ENCODE data around the gene MAOA. TPM values are rescaled to one million over a fixed set of nuclear protein-coding genes. Genes with fewer than 3 reads are reported as not detected.

Gene MAOA
- total and polyA plus RNA-seq, 9 of the 15 experiments (the other 6 are each of a cell fraction or from before 2014, with no cell fraction given): 0.68 to 2.7 (median 1.9) TPM

DNA sequence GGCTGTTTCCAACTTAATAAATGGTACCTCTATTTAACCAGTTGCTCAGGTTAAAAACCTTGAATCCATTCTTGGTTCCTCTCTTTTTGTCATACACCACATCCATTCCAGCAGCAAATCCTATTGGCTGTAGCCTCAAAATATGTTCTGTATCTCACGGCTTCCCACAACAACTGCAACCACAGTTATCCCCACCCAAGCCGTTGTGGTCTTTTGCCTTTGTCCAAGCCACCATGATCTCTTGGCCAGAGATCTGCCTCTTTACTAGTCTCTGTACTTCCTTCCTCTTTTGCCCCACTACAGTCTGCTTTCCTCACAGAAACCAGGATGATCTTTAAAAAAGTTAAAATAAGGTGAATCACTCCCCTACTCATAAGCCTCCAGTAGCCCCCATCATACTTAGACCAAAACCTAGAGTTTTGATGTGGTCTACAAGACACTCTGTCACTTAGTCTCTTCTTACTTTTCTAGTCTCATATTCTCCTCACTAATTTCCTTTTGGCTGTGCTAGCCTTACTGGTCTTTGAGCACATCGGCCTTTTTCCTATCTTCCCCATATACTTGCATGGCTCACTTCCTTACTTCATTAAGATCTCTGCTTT is 10.3 kb downstream of the MAOA start:
- no peak overlapping the region for H3K27ac ChIP-seq (ENCODE audit: extremely low read depth, low read depth, low read length)
- POLR2A ChIA-PET: no interaction called here
- in situ Hi-C loops (cut with MboI): no loop called here
- no peak for TF ChIP-seq YBX1 (IDR thresholded peaks at IDR 0.05)
- no peak for TF ChIP-seq USF2 (CRISPR knock-in tag; IDR thresholded peaks at IDR 0.05)
- no peak for TF ChIP-seq HBP1 (CRISPR knock-in tag; IDR thresholded peaks at IDR 0.05)
- TF ChIP-seq GTF2E2 (tag; IDR thresholded peaks at IDR 0.05): no peak
- no peak for TF ChIP-seq ZNF146 (CRISPR knock-in tag; IDR thresholded peaks at IDR 0.05; ENCODE audit: unreplicated experiment)
- TF ChIP-seq, protein P1, sequence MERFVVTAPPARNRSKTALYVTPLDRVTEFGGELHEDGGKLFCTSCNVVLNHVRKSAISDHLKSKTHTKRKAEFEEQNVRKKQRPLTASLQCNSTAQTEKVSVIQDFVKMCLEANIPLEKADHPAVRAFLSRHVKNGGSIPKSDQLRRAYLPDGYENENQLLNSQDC (CRISPR knock-in tag; IDR thresholded peaks at IDR 0.05): no peak
- TF ChIP-seq RBM22 (IDR thresholded peaks at IDR 0.05; ENCODE audit: low read depth, low read length, poor library complexity, severe bottlenecking): no peak
- no peak for TF ChIP-seq NR2F6 (CRISPR knock-in tag; IDR thresholded peaks at IDR 0.05)
- no peak for TF ChIP-seq ZNF507 (tag; conservative IDR thresholded peaks at IDR 0.05)
- TF ChIP-seq HMG20A (CRISPR knock-in tag; conservative IDR thresholded peaks at IDR 0.05): no peak
- no peak for TF ChIP-seq REST (IDR thresholded peaks at IDR 0.05; ENCODE audit: borderline replicate concordance)
- no peak for TF ChIP-seq REST (CRISPR knock-in tag; IDR thresholded peaks at IDR 0.05; ENCODE audit: low read depth)
- TF ChIP-seq GATAD2A (IDR thresholded peaks at IDR 0.05): no peak
- TF ChIP-seq SMC3 (conservative IDR thresholded peaks at IDR 0.05; ENCODE audit: insufficient read depth, low read depth, low read length): no peak

More for the DNA sequence above, 10.3 kb downstream of the MAOA start:
- WGBS (ENCODE audit: insufficient coverage, low coverage, missing lambda C conversion rate): 0% methylated on average over 3 of the region's 3 CpGs
- H3K4me1 ChIP-seq (replicated peaks in 1 of 2; ENCODE audit: control insufficient read depth in 2 of 2, insufficient read depth in 2 of 2, low read length in 2 of 2): no peaks in the 10 kb centered on the region
- no TSS peak for BruUV-seq (replicated peaks)
- H2AFZ ChIP-seq (ENCODE audit: low read depth, low read length): no peak overlapping the region
- FAIRE-seq (no peak), ATAC-seq (no peak), DNase-seq (ENCODE audit: extremely low read depth in 1 of 4, low spot score in 3 of 4) (no peak)
- CTCF ChIA-PET (ENCODE audit: low intra/inter-chr PET ratio): no interaction called here
- no peak overlapping the region for H3K9ac ChIP-seq (ENCODE audit: insufficient read depth in 1 of 2, low read depth in 2 of 2, low read length in 2 of 2)
- no peaks in the 10 kb centered on the region for H3K9me1 ChIP-seq (ENCODE audit: control insufficient read depth, insufficient read depth, low read length)
- no peak overlapping the region for H3K4me3 ChIP-seq
- H3K9me3 ChIP-seq (replicated peaks; ENCODE audit: control insufficient read depth, insufficient read depth, low read depth, low read length): no peaks in the 10 kb centered on the region
- no peaks in the 10 kb centered on the region for H4K20me1 ChIP-seq (replicated peaks; ENCODE audit: control insufficient read depth, insufficient read depth, low read length)
- no peaks in the 10 kb centered on the region for H3K79me2 ChIP-seq (ENCODE audit: control insufficient read depth, insufficient read depth, low read length)
- intact Hi-C loops (cut with micrococcal nuclease): no loop called here
- no peak overlapping the region for H3K4me2 ChIP-seq (ENCODE audit: insufficient read depth, low read length)
- H3K36me3 ChIP-seq (ENCODE audit: control insufficient read depth, insufficient read depth, low read length): no peaks in the 10 kb centered on the region
- H3K27me3 ChIP-seq (ENCODE audit: control insufficient read depth in 2 of 2, insufficient read depth in 2 of 2, low read length in 2 of 2): no peaks in the 10 kb centered on the region
